Measurements from ENCODE around the gene MXD1.

The MXD1 gene

GRCh38 chr2:69968609-69969008, 53.7 kb downstream of the MXD1 start:
- no peak for TF ChIP-seq CTCF (conservative IDR thresholded peaks at IDR 0.05; ENCODE audit: low read depth, low read length)
- H3K4me3 ChIP-seq (ENCODE audit: low read length) = no peak overlapping the region
- DNase-seq (ENCODE audit: low read depth) = no peak

DNA sequence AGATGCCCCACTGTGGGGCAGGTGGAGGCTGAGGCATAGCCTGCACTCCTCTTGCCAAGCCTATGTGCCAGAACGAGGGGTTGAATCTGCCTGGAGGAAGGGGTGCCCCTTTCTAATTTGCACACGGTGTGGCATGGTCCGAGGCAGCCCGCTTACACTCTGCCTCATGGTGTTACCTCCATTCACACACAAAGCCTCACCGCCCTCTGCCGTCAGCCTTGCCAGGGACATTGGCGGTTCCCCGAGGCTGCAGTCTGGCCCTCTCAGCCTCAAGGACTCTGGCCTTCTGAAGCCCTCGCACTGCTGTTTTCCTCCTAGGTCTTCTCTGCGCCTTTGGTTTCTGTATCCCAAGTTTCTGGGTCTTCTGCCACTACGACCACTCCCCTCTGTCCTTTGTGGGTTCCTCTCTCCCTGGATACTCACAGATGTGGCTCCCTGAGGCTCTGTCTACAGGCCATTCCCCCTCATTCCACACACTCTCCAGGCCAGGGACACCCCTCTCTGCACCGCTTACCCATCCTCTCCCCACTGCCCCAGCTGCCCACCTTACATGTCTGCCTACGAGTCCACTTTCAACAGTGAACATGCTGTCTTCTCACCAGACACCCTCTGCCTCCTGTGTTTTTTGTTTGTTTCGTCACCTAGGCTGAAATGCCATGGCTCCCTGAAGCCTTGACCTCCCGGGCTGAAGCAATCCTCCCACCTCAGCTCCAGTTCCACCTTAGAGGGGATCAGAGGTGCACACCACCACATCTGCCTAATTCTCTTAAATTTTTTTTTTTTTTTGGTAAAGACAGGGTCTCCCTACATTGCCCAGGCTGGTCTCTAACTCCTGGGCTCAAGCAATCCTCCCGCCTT, 54.4 kb downstream of the MXD1 start:
- DNase-seq (ENCODE audit: low read depth) = no peak
- no peak overlapping the region for H3K4me3 ChIP-seq (ENCODE audit: low read length)
- TF ChIP-seq CTCF (conservative IDR thresholded peaks at IDR 0.05; ENCODE audit: low read depth, low read length) = no peak

DNA sequence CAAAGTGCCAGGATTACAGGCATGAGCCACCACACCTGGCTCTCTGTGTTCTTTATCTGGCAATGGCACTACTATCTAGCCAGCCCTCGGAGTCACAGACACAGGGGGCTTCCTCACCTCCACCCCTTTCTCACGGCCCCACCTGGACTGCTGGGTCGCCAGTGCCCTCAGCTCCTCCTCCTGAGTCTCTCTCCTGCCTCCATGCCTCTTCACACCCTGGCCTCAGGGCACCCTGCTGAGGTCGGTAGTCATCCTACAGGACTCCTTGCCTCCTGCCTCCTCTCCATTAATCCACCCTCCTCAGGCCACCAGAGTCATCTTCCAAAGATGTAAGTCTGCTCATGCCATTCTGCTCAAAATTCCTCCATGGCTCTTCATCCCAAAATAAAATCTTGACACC, 55.1 kb downstream of the MXD1 start:
- no peak overlapping the region for H3K4me3 ChIP-seq (ENCODE audit: low read length)
- no peak for DNase-seq (ENCODE audit: low read depth)
- no peak for TF ChIP-seq CTCF (conservative IDR thresholded peaks at IDR 0.05; ENCODE audit: low read depth, low read length)

GRCh38 chr2:69972822-69973221, 57.9 kb downstream of the MXD1 start:
- no peak for DNase-seq (ENCODE audit: low read depth)
- H3K4me3 ChIP-seq (ENCODE audit: low read length) = no peak overlapping the region
- no peak for TF ChIP-seq CTCF (conservative IDR thresholded peaks at IDR 0.05; ENCODE audit: low read depth, low read length)

DNA sequence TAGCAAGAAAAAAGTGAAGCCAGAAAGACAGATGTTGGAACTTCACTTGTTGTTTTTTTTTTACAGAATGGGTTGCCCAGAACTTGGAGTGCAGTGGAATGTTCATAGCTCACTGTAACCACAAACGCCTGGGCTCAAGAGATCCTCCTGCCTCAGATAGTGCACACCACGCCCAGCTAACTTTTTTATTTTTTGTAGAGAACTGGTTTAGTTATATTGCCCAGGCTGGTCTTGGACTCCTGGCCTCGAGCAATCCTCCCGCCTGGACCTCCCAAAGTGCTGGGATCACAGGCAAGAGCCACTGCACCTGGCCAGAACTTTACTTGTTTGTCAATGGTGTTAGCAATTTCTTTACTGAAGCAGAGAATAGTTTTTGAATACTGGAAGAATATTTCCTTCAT, 58.4 kb downstream of the MXD1 start:
- DNase-seq (ENCODE audit: low read depth) = no peak

GRCh38 chr2:69975136-69975852, 60.4 kb downstream of the MXD1 start:
- TF ChIP-seq CTCF (conservative IDR thresholded peaks at IDR 0.05; ENCODE audit: low read depth, low read length) = no peak

More for the DNA sequence above, 58.4 kb downstream of the MXD1 start:
- H3K4me3 ChIP-seq (ENCODE audit: low read length) = no peak overlapping the region
- no peak for TF ChIP-seq CTCF (conservative IDR thresholded peaks at IDR 0.05; ENCODE audit: low read depth, low read length)

More at GRCh38 chr2:69975136-69975852, 60.4 kb downstream of the MXD1 start:
- DNase-seq (ENCODE audit: low read depth) = no peak
- no peak overlapping the region for H3K4me3 ChIP-seq (ENCODE audit: low read length)
